ENCODE results near the gene XYLT1.
"Not testable (repeated sequence)": the region's sequence is repeated elsewhere in the genome, so short reads cannot be mapped to it uniquely, and the experiment has no call there.

The XYLT1 gene, protein sequence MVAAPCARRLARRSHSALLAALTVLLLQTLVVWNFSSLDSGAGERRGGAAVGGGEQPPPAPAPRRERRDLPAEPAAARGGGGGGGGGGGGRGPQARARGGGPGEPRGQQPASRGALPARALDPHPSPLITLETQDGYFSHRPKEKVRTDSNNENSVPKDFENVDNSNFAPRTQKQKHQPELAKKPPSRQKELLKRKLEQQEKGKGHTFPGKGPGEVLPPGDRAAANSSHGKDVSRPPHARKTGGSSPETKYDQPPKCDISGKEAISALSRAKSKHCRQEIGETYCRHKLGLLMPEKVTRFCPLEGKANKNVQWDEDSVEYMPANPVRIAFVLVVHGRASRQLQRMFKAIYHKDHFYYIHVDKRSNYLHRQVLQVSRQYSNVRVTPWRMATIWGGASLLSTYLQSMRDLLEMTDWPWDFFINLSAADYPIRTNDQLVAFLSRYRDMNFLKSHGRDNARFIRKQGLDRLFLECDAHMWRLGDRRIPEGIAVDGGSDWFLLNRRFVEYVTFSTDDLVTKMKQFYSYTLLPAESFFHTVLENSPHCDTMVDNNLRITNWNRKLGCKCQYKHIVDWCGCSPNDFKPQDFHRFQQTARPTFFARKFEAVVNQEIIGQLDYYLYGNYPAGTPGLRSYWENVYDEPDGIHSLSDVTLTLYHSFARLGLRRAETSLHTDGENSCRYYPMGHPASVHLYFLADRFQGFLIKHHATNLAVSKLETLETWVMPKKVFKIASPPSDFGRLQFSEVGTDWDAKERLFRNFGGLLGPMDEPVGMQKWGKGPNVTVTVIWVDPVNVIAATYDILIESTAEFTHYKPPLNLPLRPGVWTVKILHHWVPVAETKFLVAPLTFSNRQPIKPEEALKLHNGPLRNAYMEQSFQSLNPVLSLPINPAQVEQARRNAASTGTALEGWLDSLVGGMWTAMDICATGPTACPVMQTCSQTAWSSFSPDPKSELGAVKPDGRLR

GRCh38 chr16:17470908-17471718 lies at the start of gene XYLT1:
XYLT1 (minus strand) TSS chr16:17470960; CDS start chr16:17470796, 164 bp downstream.
- DNase-seq (ENCODE audit: low read depth, low spot score): no peak

DNA sequence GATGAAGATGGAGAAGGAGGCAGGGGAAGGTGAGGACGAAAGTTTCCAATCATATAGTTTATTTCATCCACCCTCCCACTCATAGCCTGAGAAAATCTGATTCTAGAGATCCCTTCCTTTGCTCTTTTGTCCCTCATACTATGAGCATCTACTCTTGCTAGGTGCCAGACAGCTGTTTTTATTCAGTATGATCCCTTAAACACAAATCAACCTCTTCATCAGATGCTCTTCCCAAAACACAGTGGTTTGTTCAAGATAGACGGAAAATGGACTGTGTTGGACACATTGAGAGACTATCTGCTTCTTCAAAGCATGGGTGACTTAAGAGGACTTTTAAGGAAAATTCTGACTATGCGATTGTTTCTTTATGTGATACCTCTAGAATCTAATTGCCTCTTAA lies 49.4 kb upstream of the XYLT1 start:
- DNase-seq (ENCODE audit: low read depth, low spot score): no peak

DNA sequence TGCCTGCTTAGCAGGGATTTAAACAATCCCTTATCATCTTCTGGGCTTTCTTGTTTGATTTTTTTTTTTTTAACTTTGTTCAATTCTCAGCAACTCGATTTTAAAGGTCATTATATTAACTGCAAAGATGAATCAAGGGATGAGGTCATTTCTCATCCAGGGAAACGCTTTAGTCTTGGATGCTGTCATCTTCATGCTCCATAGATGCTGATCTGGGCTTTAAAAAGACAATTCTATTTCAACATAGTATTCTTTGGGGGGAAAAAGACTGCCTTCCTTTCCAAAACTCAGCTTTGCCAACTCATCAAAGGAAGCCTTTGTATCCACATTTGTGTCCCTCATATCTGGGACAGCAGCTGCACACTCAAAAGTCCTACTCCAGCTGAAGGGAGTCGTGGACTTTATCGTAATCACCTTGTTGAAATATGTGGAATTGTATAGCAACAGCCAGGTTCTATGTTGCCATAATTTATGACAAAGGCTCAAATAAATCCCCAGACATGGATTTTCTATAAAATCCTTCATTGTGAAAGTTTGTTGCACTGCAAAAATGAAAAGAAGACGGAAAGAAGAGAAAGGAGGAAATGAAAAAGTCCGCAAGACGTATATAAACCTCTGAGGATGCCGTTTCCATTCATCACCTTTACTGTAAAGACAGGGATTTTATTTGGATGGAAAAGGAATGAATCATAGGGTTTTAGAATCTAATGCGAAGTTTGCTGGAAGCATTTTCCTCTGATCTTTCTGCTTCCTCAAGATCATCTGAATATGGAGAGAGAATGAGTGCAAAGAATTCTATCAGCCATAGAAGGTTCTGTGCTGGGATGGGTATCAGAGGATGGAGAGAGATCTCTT lies 48.6 kb upstream of the XYLT1 start:
- no peak for DNase-seq (ENCODE audit: low read depth, low spot score)

GRCh38 chr16:17518441-17518840 lies 47.7 kb upstream of the XYLT1 start:
- no peak for DNase-seq (ENCODE audit: low read depth, low spot score)

DNA sequence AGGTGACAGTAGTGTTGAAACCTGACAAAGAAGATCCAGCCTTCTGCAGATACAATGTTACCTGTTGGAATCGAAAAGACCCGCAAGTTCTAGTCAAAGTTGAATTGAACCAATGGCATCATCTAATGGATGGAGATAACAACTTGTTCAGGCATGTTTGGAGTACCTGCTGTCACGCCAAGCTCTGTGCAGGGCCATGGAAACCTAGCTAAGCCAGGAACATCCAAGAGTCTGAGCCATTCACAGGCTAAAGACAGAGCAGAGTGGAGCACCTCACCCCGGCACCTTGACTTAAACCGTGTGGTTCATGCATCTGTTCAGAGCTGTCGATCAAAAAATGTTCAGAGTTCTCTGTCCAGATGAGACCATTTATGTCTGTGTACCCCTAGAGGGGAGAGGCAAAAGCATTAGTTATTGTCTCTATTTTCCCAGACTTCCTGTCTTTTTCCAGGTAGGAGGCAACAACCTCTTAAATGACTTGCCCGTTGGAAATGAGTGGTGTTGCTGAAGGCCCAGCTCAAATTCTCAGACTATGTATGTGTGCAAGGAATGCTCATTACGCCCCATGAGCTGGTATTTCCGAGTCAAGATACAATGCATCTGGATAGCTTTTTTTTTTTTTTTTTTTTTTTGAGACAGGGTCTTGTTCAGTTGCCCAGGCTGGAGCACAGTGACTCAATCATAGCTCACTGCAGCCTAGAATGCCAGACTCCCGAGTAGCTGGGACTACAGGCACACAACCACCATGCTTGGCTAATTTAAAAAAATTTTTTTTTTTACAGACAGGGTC lies 44.9 kb upstream of the XYLT1 start:
- DNase-seq (ENCODE audit: low read depth, low spot score): no peak

GRCh38 chr16:17512636-17513220 lies 42.0 kb upstream of the XYLT1 start:
- DNase-seq (ENCODE audit: low read depth, low spot score): no peak

DNA sequence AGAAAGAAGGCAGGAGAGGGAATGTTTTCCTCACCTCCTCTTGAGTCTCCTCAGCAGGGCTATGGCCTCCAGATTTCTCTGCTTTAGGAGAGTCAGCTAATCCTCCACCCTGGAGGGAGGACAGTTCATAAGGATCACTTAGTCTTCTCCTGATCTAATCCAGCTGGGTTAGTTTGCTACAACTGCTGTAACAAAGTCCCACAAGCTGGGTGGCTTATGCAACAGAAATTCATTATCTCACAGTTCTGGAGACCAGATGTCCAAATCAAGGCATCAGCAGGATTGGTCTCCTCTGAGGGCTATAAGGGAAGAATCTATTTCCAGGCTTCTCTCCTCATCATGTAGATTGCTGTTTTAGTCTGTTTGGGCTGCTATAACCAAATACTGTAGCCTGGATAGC lies 40.6 kb upstream of the XYLT1 start:
- DNase-seq (ENCODE audit: low read depth, low spot score): no peak

GRCh38 chr16:17510567-17510966 lies 39.8 kb upstream of the XYLT1 start:
- no peak for DNase-seq (ENCODE audit: low read depth, low spot score)

DNA sequence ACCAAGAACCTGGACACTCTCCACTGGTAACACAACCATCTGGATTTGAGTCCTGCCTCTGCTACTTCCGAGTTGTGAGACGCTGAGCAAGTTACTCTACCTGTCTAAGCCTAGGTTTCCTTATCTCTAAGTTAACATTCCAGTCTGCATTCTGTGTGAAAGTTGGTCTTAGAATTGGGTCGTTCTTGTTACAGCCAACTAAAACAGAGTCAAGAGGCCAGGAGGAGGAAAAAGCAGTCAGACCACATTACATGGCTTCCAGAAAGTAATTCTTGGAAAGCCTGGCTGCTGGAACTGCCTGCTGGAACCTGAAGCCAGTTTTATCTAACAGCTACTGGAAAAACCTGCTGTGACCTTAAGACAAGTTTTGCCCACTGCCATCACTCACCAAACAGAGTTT lies 38.4 kb upstream of the XYLT1 start:
- no peak for DNase-seq (ENCODE audit: low read depth, low spot score)

GRCh38 chr16:17508303-17508702 lies 37.5 kb upstream of the XYLT1 start:
- DNase-seq (ENCODE audit: low read depth, low spot score): no peak

DNA sequence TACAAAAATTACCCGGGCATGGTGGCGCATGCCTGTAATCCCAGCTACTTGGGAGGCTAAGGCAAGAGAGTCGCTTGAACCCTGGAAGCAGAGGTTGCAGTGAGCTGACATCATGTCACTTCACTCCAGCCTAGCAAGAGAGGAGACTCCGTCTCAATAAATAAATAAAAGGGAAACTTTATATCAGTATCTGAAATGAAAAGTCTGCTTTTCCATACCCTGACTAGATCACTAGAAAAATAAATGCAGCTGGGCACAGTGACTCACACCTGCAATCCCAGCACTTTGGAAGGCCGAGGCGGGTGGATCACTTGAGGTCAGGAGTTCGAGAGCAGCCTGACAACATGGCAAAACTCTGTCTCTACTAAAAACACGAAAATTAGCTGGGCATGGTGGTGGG lies 36.8 kb upstream of the XYLT1 start:
- DNase-seq (ENCODE audit: low read depth, low spot score): not testable (repeated sequence)

- not testable (repeated sequence) for DNase-seq (ENCODE audit: low read depth, low spot score)
Measured at GRCh38 chr16:17505828-17506227, 35.1 kb upstream of the XYLT1 start.

GRCh38 chr16:17504050-17504449 lies 33.3 kb upstream of the XYLT1 start:
- no peak for DNase-seq (ENCODE audit: low read depth, low spot score)

DNA sequence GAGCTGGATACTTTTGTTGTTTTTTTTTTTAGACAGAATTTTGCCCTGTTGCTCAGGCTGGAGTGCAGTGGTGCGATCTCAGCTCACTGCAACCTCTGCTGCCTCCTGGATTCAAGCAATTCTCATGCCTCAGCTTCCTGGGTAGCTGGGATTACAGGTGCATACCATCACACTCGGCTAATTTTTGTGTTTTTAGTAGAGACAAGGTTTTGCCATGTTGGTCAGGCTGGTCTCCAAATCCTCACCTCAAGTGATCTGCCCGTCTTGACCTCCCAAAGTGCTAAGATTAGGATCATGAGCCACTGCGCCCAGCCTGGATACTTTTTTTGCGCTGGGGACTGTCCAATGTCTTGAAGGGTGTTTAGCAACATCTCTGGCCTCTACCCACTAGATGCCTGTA lies 32.6 kb upstream of the XYLT1 start:
- DNase-seq (ENCODE audit: low read depth, low spot score): no peak

DNA sequence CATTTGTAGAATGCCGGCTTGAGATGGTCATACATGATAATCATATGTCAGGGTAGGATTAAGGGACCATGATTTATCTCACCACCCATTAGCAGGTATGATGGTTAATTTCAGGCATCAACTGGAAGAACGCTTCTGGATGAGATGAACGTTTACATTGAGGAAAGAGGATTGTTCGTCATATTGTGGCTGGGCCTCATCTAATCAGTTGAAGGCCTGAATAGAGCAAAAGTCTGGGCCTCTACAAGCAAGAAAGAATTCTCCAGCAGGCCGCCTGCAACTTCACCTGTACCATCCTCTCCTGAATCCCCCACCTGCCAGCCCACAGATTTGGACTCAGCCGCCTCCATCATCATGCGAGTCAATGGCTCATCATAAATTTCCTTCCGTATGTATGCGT lies 30.6 kb upstream of the XYLT1 start:
- DNase-seq (ENCODE audit: low read depth, low spot score): no peak

DNA sequence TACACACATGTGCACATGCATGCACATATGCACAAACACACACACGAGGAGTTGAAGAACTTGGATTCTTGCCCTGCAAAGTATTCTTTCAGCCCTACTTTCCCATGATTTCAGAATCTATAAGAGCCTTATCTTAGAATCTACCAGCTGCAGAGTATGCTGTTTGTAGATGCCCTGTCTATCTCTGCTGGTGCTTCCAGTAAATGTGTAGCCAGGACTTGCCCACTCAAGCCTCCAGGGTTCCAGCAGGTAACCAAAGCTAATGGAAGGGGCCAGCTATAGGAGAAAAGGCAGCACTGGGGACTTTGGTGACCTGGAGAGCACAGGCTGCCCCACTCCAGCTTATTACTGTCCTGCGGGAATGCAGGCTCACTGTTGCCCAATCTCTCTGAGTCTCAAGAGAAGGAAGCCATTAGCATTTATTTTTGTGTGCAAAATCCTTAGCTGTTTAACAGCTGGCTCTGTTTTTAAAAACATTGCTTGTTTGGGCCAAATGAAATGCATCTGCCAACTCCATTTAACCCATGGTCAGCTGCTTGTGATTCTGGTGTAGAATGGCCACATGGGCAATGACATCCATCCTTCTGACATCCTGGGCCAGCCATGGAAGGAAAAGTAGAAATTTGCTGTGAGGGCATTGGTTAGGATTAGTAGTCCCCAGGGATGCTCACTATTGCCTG lies 28.6 kb upstream of the XYLT1 start:
- no peak for DNase-seq (ENCODE audit: low read depth, low spot score)

GRCh38 chr16:17497648-17498047 lies 26.9 kb upstream of the XYLT1 start:
- no peak for DNase-seq (ENCODE audit: low read depth, low spot score)

DNA sequence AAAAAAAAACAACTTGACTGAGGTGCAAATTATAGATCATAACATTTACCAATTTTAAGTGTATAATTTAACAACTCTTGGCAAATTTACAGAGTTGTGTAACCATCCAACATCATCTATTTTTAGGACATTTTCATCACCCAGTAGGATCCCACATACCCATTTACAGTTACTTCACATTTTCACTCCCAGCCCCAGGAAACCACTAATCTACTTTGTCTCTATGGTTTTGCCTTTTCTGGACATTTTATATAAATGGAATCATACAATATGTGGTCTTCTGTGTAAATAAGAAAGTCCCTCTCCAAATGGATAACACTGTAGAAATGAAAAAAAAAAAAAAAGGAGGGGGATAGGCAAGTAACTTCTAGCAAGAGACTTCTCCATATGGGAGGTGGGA lies 26.1 kb upstream of the XYLT1 start:
- DNase-seq (ENCODE audit: low read depth, low spot score): no peak

- DNase-seq (ENCODE audit: low read depth, low spot score): no peak
Measured at GRCh38 chr16:17493012-17493411, 22.3 kb upstream of the XYLT1 start.
